Measurements from ENCODE around the gene C22orf15. TPM values are rescaled to one million over a fixed set of nuclear protein-coding genes. Genes with fewer than 3 reads are reported as not detected.

Gene C22orf15
- total RNA-seq, 1 experiment from 2014 or later, result not detected

DNA sequence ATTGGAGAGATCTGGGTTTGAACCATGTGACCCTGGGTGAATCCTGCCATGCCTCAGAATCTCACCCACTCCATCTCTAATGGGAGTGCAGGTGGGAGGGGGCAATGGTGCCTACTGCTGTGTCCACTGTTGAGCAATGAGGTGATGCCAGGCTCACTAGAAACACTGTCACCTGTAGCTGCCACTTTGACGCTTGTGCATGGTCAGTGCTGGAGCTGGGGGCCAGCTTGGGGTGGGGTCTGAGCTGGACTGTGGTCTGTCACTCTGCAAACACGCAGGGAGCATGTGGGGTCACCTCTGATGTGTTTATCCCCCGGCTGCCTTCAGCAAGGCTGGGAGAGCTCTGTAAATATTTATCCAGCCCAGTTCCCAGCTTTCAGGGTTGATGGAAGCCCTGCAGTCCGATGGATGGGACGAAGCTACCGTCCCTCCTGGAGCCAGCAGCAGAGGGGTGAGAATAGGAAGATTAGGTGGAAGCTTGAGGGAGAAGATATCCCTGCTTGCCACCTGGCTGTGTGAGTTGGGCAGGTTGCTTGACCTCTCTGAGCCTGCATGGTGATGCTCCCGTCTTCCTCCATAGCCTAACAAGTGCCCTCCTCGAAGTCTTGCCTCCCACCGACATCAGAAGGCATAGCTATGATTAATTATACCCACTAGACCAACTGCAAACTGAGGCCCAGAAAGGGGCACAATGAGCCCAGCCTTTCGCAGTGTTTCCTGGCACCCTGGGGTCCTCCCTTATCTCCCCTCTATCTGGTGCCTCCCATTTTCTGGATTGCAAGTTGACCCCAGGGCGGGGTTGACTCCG lies 11.5 kb downstream of the C22orf15 start:
- Histone ChIP-seq H3K4me1 (replicated peaks; ENCODE audit: insufficient read depth) (peaks cover 3% of the 10 kb centered on the region; the same call in 1 of the 2 replicates), H3K27ac (no peak overlapping the region), H3K9me3 (ENCODE audit: insufficient read depth, low read depth) (no peaks in the 10 kb centered on the region), H4K20me1 (ENCODE audit: insufficient read depth) (no peaks in the 10 kb centered on the region), H3K79me2 (ENCODE audit: low read depth) (no peaks in the 10 kb centered on the region), H3F3A (ENCODE audit: insufficient read depth, low read depth) (peaks cover 26% of the 10 kb centered on the region; the same call in 1 of the 2 replicates), H3K36me3 (ENCODE audit: low read depth) (no peaks in the 10 kb centered on the region), H3K9me2 (ENCODE audit: insufficient read depth) (no peaks in the 10 kb centered on the region), H3K4me2 (no peak overlapping the region), H3K4me3 (no peak overlapping the region), H2AFZ (no peak overlapping the region), H3K27me3 (ENCODE audit: insufficient read depth, low read depth) (no peaks in the 10 kb centered on the region)
- intact Hi-C loops (cut with micrococcal nuclease; ENCODE audit: unreplicated experiment), result no loop called here
- TF ChIP-seq CTCF (conservative IDR thresholded peaks at IDR 0.05), result no peak
- no peak for DNase-seq
- ChIA-PET CTCF (no interaction called here), POLR2A (ENCODE audit: unreplicated experiment) (interaction anchor here (0.7 to 0.8 kb wide), 2 partner anchors 15 to 60 kb away, joined by 5 to 6 read pairs; no protein-coding TSS in a partner anchor)
- BruUV-seq (replicated peaks), result no TSS peak

GRCh38 chr22:23774922-23775436 lies 12.2 kb downstream of the C22orf15 start:
- intact Hi-C loops (cut with micrococcal nuclease; ENCODE audit: unreplicated experiment), result no loop called here
- TF ChIP-seq CTCF (conservative IDR thresholded peaks at IDR 0.05) (no peak), EZH2 (IDR thresholded peaks at IDR 0.05; ENCODE audit: low read depth) (no peak)
- Histone ChIP-seq H3K27ac (no peak overlapping the region), H3F3A (ENCODE audit: insufficient read depth, low read depth) (peaks cover 23% of the 10 kb centered on the region; the same call in 1 of the 2 replicates), H3K36me3 (ENCODE audit: low read depth) (no peaks in the 10 kb centered on the region), H3K79me2 (ENCODE audit: low read depth) (no peaks in the 10 kb centered on the region), H2AFZ (no peak overlapping the region), H3K9me2 (ENCODE audit: insufficient read depth) (no peaks in the 10 kb centered on the region), H3K9me3 (ENCODE audit: insufficient read depth, low read depth) (no peaks in the 10 kb centered on the region), H3K4me2 (no peak overlapping the region), H3K4me1 (replicated peaks; ENCODE audit: insufficient read depth) (peaks cover 3% of the 10 kb centered on the region; the same call in 1 of the 2 replicates), H4K20me1 (ENCODE audit: insufficient read depth) (no peaks in the 10 kb centered on the region), H3K4me3 (no peak overlapping the region), H3K27me3 (ENCODE audit: insufficient read depth, low read depth) (no peaks in the 10 kb centered on the region)
- POLR2A ChIA-PET (ENCODE audit: unreplicated experiment), result interaction anchor here (0.7 kb wide), 1 partner anchor 61 kb away, joined by 6 read pairs; no protein-coding TSS in a partner anchor
- no peak for DNase-seq
- CTCF ChIA-PET, result interaction anchor here (0.6 kb wide), 1 partner anchor 744 kb away, joined by 4 read pairs; no protein-coding TSS in a partner anchor
- no TSS peak for BruUV-seq (replicated peaks)

- ChIA-PET CTCF (interaction anchor here (0.6 kb wide), 1 partner anchor 745 kb away, joined by 4 read pairs; no protein-coding TSS in a partner anchor), POLR2A (ENCODE audit: unreplicated experiment) (no interaction called here)
- Histone ChIP-seq H3K79me2 (ENCODE audit: low read depth) (no peaks in the 10 kb centered on the region), H3K9me3 (ENCODE audit: insufficient read depth, low read depth) (no peaks in the 10 kb centered on the region), H3K9me2 (ENCODE audit: insufficient read depth) (no peaks in the 10 kb centered on the region), H3K36me3 (ENCODE audit: low read depth) (no peaks in the 10 kb centered on the region), H3K27ac (no peak overlapping the region), H4K20me1 (ENCODE audit: insufficient read depth) (no peaks in the 10 kb centered on the region), H2AFZ (no peak overlapping the region), H3F3A (ENCODE audit: insufficient read depth, low read depth) (peaks cover 22% of the 10 kb centered on the region; the same call in 1 of the 2 replicates), H3K27me3 (ENCODE audit: insufficient read depth, low read depth) (no peaks in the 10 kb centered on the region), H3K4me1 (replicated peaks; ENCODE audit: insufficient read depth) (peaks cover 3% of the 10 kb centered on the region; the same call in 1 of the 2 replicates), H3K4me2 (no peak overlapping the region), H3K4me3 (no peak overlapping the region)
- TF ChIP-seq CTCF (conservative IDR thresholded peaks at IDR 0.05) (no peak), EZH2 (IDR thresholded peaks at IDR 0.05; ENCODE audit: low read depth) (no peak)
- no peak for DNase-seq
- BruUV-seq (replicated peaks), result no TSS peak
- intact Hi-C loops (cut with micrococcal nuclease; ENCODE audit: unreplicated experiment), result no loop called here
Measured at GRCh38 chr22:23775779-23776375, 13.1 kb downstream of the C22orf15 start.
